Neuron (in vitro differentiated cells): ENCODE data around the gene ANXA4.
"Not testable (repeated sequence)": the region's sequence is repeated elsewhere in the genome, so short reads cannot be mapped to it uniquely, and the experiment has no call there.

ENCODE experiments used
- H2AFZ ChIP-seq: one replicate; pipeline ENCODE4 v1.6.1; 2013; ENCODE audit warnings: low read depth, mild to moderate bottlenecking, inconsistent platforms, low read length, moderate library complexity
- H3K27me3 ChIP-seq: one replicate; pipeline ENCODE4 v1.6.1; 2013; ENCODE audit warnings: low read length; ENCODE audit not compliant: insufficient read depth
- H3K36me3 ChIP-seq: one replicate; pipeline ENCODE4 v1.6.1; 2013; ENCODE audit warnings: low read length; ENCODE audit not compliant: insufficient read depth
- H3K4me1 ChIP-seq: one replicate; pipeline ENCODE4 v1.6.1; 2013; ENCODE audit warnings: low read length; ENCODE audit not compliant: insufficient read depth
- H3K4me3 ChIP-seq: 2 replicates; pipeline ENCODE4 v1.5.1; 2013; ENCODE audit warnings: mild to moderate bottlenecking, low read length, moderate library complexity
- H3K9me3 ChIP-seq: one replicate; pipeline ENCODE4 v1.6.1; 2013; ENCODE audit warnings: low read length

Gene ANXA4

GRCh38 chr2:69798909-69799526 lies 57.1 kb downstream of the ANXA4 start:
- H3K4me1 ChIP-seq, result peaks cover 39% of the 10 kb centered on the region
- no peaks in the 10 kb centered on the region for H3K36me3 ChIP-seq
- H3K27me3 ChIP-seq, result no peaks in the 10 kb centered on the region
- H2AFZ ChIP-seq, result peak overlapping the region; percentile 64
- H3K4me3 ChIP-seq, result peak overlapping the region; percentile 12
- no peaks in the 10 kb centered on the region for H3K9me3 ChIP-seq

GRCh38 chr2:69801745-69802290 lies 59.9 kb downstream of the ANXA4 start:
- Histone ChIP-seq H3K4me1 (peaks cover 36% of the 10 kb centered on the region), H3K4me3 (no peak overlapping the region), H3K36me3 (no peaks in the 10 kb centered on the region), H3K27me3 (no peaks in the 10 kb centered on the region), H2AFZ (no peak overlapping the region), H3K9me3 (no peaks in the 10 kb centered on the region)

GRCh38 chr2:69802781-69803367 lies 60.9 kb downstream of the ANXA4 start:
- H3K36me3 ChIP-seq, H2AFZ ChIP-seq, H3K27me3 ChIP-seq, H3K9me3 ChIP-seq, H3K4me3 ChIP-seq: not testable (repeated sequence)
- H3K4me1 ChIP-seq, result peaks cover 25% of the 10 kb centered on the region

- Histone ChIP-seq H2AFZ (no peak overlapping the region), H3K4me1 (peaks cover 10% of the 10 kb centered on the region), H3K27me3 (no peaks in the 10 kb centered on the region), H3K4me3 (no peak overlapping the region), H3K9me3 (no peaks in the 10 kb centered on the region), H3K36me3 (no peaks in the 10 kb centered on the region)
These were observed 62.5 kb downstream of the ANXA4 start for GRCh38 chr2:69804416-69804815.

- no peaks in the 10 kb centered on the region for H3K27me3 ChIP-seq
- H3K4me1 ChIP-seq, result peaks cover 8% of the 10 kb centered on the region
- no peak overlapping the region for H3K4me3 ChIP-seq
- no peaks in the 10 kb centered on the region for H3K36me3 ChIP-seq
- H3K9me3 ChIP-seq, result no peaks in the 10 kb centered on the region
- H2AFZ ChIP-seq, result no peak overlapping the region
These were observed 64.0 kb downstream of the ANXA4 start for GRCh38 chr2:69805887-69806286.

- no peaks in the 10 kb centered on the region for H3K4me1 ChIP-seq
- H2AFZ ChIP-seq, result no peak overlapping the region
- no peaks in the 10 kb centered on the region for H3K36me3 ChIP-seq
- no peaks in the 10 kb centered on the region for H3K27me3 ChIP-seq
- no peak overlapping the region for H3K4me3 ChIP-seq
- no peaks in the 10 kb centered on the region for H3K9me3 ChIP-seq
These were observed 66.0 kb downstream of the ANXA4 start for GRCh38 chr2:69807821-69808540.

GRCh38 chr2:69810550-69810949 lies 68.6 kb downstream of the ANXA4 start:
- Histone ChIP-seq H3K4me1 (no peaks in the 10 kb centered on the region), H3K27me3 (no peaks in the 10 kb centered on the region), H3K9me3 (no peaks in the 10 kb centered on the region), H2AFZ (no peak overlapping the region), H3K4me3 (no peak overlapping the region), H3K36me3 (no peaks in the 10 kb centered on the region)

GRCh38 chr2:69811018-69811417 lies 69.1 kb downstream of the ANXA4 start:
- H2AFZ ChIP-seq, result no peak overlapping the region
- H3K27me3 ChIP-seq, result no peaks in the 10 kb centered on the region
- H3K4me1 ChIP-seq, result no peaks in the 10 kb centered on the region
- H3K36me3 ChIP-seq, result no peaks in the 10 kb centered on the region
- H3K9me3 ChIP-seq, result no peaks in the 10 kb centered on the region
- H3K4me3 ChIP-seq, result no peak overlapping the region

GRCh38 chr2:69811591-69811990 lies 69.7 kb downstream of the ANXA4 start:
- Histone ChIP-seq H3K4me3 (no peak overlapping the region), H3K4me1 (no peaks in the 10 kb centered on the region), H3K36me3 (no peaks in the 10 kb centered on the region), H2AFZ (no peak overlapping the region), H3K9me3 (no peaks in the 10 kb centered on the region), H3K27me3 (no peaks in the 10 kb centered on the region)

- no peak overlapping the region for H2AFZ ChIP-seq
- no peaks in the 10 kb centered on the region for H3K27me3 ChIP-seq
- H3K4me1 ChIP-seq, result peaks cover 5% of the 10 kb centered on the region
- no peaks in the 10 kb centered on the region for H3K36me3 ChIP-seq
- H3K4me3 ChIP-seq, result no peak overlapping the region
- no peaks in the 10 kb centered on the region for H3K9me3 ChIP-seq
These were observed 73.8 kb downstream of the ANXA4 start for GRCh38 chr2:69815717-69816116.

- no peaks in the 10 kb centered on the region for H3K27me3 ChIP-seq
- no peak overlapping the region for H3K4me3 ChIP-seq
- peaks cover 5% of the 10 kb centered on the region for H3K4me1 ChIP-seq
- no peaks in the 10 kb centered on the region for H3K36me3 ChIP-seq
- H2AFZ ChIP-seq, result no peak overlapping the region
- no peaks in the 10 kb centered on the region for H3K9me3 ChIP-seq
These were observed 75.1 kb downstream of the ANXA4 start for GRCh38 chr2:69816923-69817542.

GRCh38 chr2:69817729-69818501 lies 76.0 kb downstream of the ANXA4 start:
- Histone ChIP-seq H3K27me3 (no peaks in the 10 kb centered on the region), H2AFZ (no peak overlapping the region), H3K4me1 (peaks cover 5% of the 10 kb centered on the region), H3K36me3 (no peaks in the 10 kb centered on the region), H3K9me3 (no peaks in the 10 kb centered on the region), H3K4me3 (no peak overlapping the region)
